CD4-positive, alpha-beta T cell (primary cell): Measurements from ENCODE around the gene KIF23. TPM values are rescaled to one million over a fixed set of nuclear protein-coding genes. Genes with fewer than 3 reads are reported as not detected.

Experiments used
- ATAC-seq: fragments of 200-7000 bp; cut with Tn5 transposase; one replicate; pipeline ENCODE4 v1.10.0; 2022; ENCODE audit warnings: mild to moderate bottlenecking; ENCODE audit not compliant: poor library complexity
- CTCF ChIA-PET: fragments of 350-600 bp; sonication (Branson Sonifier 250); formaldehyde crosslinking; loops from one replicate; lab custom pipeline; 2021; ENCODE audit warnings: antibody characterized with exemption, inconsistent platforms; lab: Charles Lee
- POLR2A ChIA-PET: fragments of 350-600 bp; sonication (Branson Sonifier 250); formaldehyde crosslinking; loops from one replicate; lab custom pipeline; 2021; ENCODE audit warnings: antibody characterized with exemption, inconsistent platforms; lab: Charles Lee
- DNase-seq, 14 experiments: peaks; one replicate each; pipeline ENCODE4 v3.0.0-alpha.2; 2013 to 2020; ENCODE audit warnings: mixed read lengths in 2 of 14
- H3K27ac ChIP-seq, 2 donors: one replicate each; pipeline versions ENCODE4 v1.5.1 to v1.7.0; 2013; ENCODE audit warnings: low read length in 2 of 2, low read depth in 1 of 2, mild to moderate bottlenecking in 1 of 2
- H3K27me3 ChIP-seq, 2 experiments: 1 replicate in 1 of 2; 2 replicates in 1 of 2; pipeline versions ENCODE4 v1.6.1 to v1.7.0; 2013; ENCODE audit warnings: low read length in 2 of 2, control low read depth in 1 of 2, mild to moderate bottlenecking in 1 of 2, moderate library complexity in 1 of 2; ENCODE audit not compliant: insufficient read depth in 2 of 2, control insufficient read depth in 1 of 2
- H3K36me3 ChIP-seq: one replicate; pipeline ENCODE4 v1.6.1; 2013; ENCODE audit warnings: low read length, control low read depth; ENCODE audit not compliant: insufficient read depth
- H3K4me1 ChIP-seq: one replicate; pipeline ENCODE4 v1.6.1; 2013; ENCODE audit warnings: low read length, control low read depth; ENCODE audit not compliant: insufficient read depth
- H3K4me3 ChIP-seq: one replicate; pipeline ENCODE4 v1.5.1; 2013; ENCODE audit warnings: mild to moderate bottlenecking, low read length, moderate library complexity
- H3K9me3 ChIP-seq, 2 experiments: 1 replicate in 1 of 2; 2 replicates in 1 of 2; pipeline versions ENCODE4 v1.6.1 to v1.7.0; 2013; ENCODE audit warnings: low read length in 2 of 2, mild to moderate bottlenecking in 2 of 2, control low read depth in 1 of 2, moderate library complexity in 1 of 2; ENCODE audit not compliant: control insufficient read depth in 1 of 2, insufficient read depth in 1 of 2
- H3K27ac Mint-ChIP-seq: one replicate; pipeline ENCODE4 v1.8.0; 2020; ENCODE audit warnings: mixed read lengths
- H3K27me3 Mint-ChIP-seq: one replicate; pipeline ENCODE4 v1.8.0; 2021; ENCODE audit warnings: mixed read lengths
- H3K36me3 Mint-ChIP-seq: one replicate; pipeline ENCODE4 v1.8.0; 2021; ENCODE audit warnings: low read depth, mixed read lengths
- H3K4me1 Mint-ChIP-seq: one replicate; pipeline ENCODE4 v1.8.0; 2021; ENCODE audit warnings: low read depth, mixed read lengths
- H3K4me3 Mint-ChIP-seq: one replicate; pipeline ENCODE4 v1.8.0; 2020; ENCODE audit warnings: mild to moderate bottlenecking, mixed read lengths
- H3K9me3 Mint-ChIP-seq: one replicate; pipeline ENCODE4 v1.8.0; 2020; ENCODE audit warnings: mixed read lengths
- CTCF ChIP-seq: fragments of 200-600 bp; IDR thresholded peaks from one replicate; pipeline ENCODE4 v1.8.0; 2022; ENCODE audit warnings: antibody characterized with exemption, mild to moderate bottlenecking
- intact Hi-C, 2 experiments: fragments of 100-400 bp; cut with DNase I in 1 of 2; cut with micrococcal nuclease in 1 of 2; formaldehyde crosslinking; loops; one replicate each; pipeline versions ENCODE4 v1.15.1 to v1.9.0; 2023 to 2025; cut with DNase I, micrococcal nuclease
- total RNA-seq, 174 experiments: library from RNA in 2 of 174; stranded (reverse) in 2 of 174; gene quantifications; one replicate each; pipeline ENCODE4 v1.2.3 and lab custom pipeline; 2021 to 2026

KIF23 gene
- total RNA-seq, 2 experiments from 2014 or later, result 0.71 to 1.1 TPM

DNA sequence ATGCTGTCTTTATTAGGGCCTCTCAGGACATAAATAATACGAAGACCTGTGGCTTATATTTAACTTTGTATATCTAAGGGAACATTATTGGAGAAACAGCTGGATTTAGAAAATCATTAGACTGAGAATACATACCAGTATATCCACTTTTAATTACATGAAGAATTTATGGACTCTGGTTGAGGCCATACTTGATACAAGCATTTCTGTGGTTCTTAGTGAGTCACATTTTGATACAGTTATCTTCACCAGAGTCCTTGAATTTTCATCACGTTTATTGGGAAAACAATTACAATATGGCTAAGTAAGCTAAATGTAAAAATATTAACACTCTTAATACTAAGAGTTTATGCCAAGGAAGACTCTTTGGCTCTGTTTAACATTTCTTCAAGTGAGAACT lies 9.9 kb downstream of the KIF23 start:
- H3K9me3 ChIP-seq, result no peaks in the 10 kb centered on the region
- H3K27me3 Mint-ChIP-seq, result peaks cover 4% of the 10 kb centered on the region
- no peaks in the 10 kb centered on the region for H3K4me1 ChIP-seq
- ChIA-PET POLR2A (no interaction called here), CTCF (interaction anchor here (0.6 to 1.1 kb wide), 2 partner anchors 15 to 29 kb away, joined by 3 read pairs; no protein-coding TSS in a partner anchor)
- no peaks in the 10 kb centered on the region for H3K27me3 ChIP-seq
- intact Hi-C loops, result no loop called here
- H3K36me3 ChIP-seq, result no peaks in the 10 kb centered on the region
- H3K4me3 Mint-ChIP-seq, result no peak overlapping the region
- H3K27ac Mint-ChIP-seq, result no peak overlapping the region
- no peak overlapping the region for H3K27ac ChIP-seq
- TF ChIP-seq CTCF, result no peak
- H3K36me3 Mint-ChIP-seq, result no peaks in the 10 kb centered on the region
- DNase-seq, result no peak
- H3K4me1 Mint-ChIP-seq, result no peaks in the 10 kb centered on the region
- no peaks in the 10 kb centered on the region for H3K9me3 Mint-ChIP-seq
- no peak overlapping the region for H3K4me3 ChIP-seq
- no peak for ATAC-seq

DNA sequence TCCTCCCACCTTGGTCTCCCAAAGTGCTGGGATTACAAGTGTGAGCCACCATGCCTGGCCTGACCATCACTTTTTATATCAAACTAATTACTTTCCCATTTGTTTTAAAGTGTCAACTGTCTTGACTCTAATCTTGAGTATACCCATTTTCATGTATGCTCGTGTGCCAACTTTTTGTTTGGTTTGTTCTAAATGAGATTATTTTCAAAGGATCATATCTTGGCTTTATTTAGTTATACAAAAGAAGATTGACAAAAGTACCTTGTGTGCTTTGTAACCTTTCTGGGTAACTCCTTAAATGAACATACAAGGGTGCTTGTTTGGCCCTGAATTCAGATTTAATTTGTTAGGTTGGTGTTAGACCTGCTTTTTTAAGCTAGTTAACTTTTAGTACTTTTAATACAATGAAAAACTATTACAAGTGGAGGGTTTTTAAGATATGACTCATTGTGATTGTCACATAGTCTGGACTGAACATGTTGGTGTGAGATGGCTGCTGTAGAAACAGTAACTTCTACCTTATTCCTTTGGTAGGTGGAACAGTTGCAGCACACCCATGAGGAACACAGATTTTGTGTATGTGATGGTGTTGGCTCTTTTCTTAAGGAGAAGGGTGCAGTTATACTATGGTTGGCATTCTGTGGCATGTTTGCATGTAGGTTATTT lies 10.7 kb downstream of the KIF23 start:
- ChIA-PET CTCF (interaction anchor here (1.1 to 1.4 kb wide), 2 partner anchors 30 to 38 kb away, joined by 3 to 5 read pairs; no protein-coding TSS in a partner anchor), POLR2A (no interaction called here)
- TF ChIP-seq CTCF, result no peak
- DNase-seq (no peak), ATAC-seq (no peak)
- H3K9me3 Mint-ChIP-seq, result no peaks in the 10 kb centered on the region
- H3K4me3 ChIP-seq, result no peak overlapping the region
- H3K4me1 ChIP-seq, result no peaks in the 10 kb centered on the region
- no peak overlapping the region for H3K27ac Mint-ChIP-seq
- no peaks in the 10 kb centered on the region for H3K27me3 ChIP-seq
- H3K36me3 ChIP-seq, result no peaks in the 10 kb centered on the region
- no peak overlapping the region for H3K4me3 Mint-ChIP-seq
- no peaks in the 10 kb centered on the region for H3K4me1 Mint-ChIP-seq
- H3K36me3 Mint-ChIP-seq, result no peaks in the 10 kb centered on the region
- no peaks in the 10 kb centered on the region for H3K27me3 Mint-ChIP-seq
- intact Hi-C loops, result no loop called here
- no peaks in the 10 kb centered on the region for H3K9me3 ChIP-seq
- H3K27ac ChIP-seq, result no peak overlapping the region

DNA sequence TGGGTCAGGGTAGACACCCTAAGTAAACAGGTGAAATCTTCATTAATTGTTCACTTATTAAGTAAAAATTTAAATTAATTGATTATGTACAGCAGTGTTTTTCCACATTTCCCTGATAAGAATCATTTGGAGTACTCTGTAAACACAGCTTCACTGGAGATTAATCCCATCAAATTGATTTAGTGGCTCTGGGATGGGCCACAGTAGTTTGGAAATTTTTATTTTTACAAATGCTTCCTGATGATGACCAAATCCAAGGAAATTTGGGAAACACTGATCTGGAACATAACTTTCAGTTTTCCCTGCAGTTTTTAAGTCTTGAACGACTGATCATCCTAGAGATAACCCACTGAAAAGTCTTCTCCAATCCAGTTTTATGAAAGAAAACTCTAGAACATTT lies 19.7 kb downstream of the KIF23 start:
- Mint-ChIP-seq H3K4me1 (no peaks in the 10 kb centered on the region), H3K27ac (no peak overlapping the region), H3K4me3 (no peak overlapping the region), H3K27me3 (no peaks in the 10 kb centered on the region), H3K36me3 (no peaks in the 10 kb centered on the region), H3K9me3 (no peaks in the 10 kb centered on the region)
- ATAC-seq, result no peak
- no peak for TF ChIP-seq CTCF
- POLR2A ChIA-PET, result interaction anchor here (0.9 kb wide), 1 partner anchor 18 kb away, joined by 3 read pairs; the partner anchor contains the start of gene RPLP1
- H3K27ac ChIP-seq, result no peak overlapping the region
- H3K27me3 ChIP-seq, result no peaks in the 10 kb centered on the region
- no peaks in the 10 kb centered on the region for H3K9me3 ChIP-seq
- H3K4me1 ChIP-seq, result no peaks in the 10 kb centered on the region
- no peak overlapping the region for H3K4me3 ChIP-seq
- intact Hi-C loops, result no loop called here
- no peaks in the 10 kb centered on the region for H3K36me3 ChIP-seq
- no peak for DNase-seq
- CTCF ChIA-PET, result interaction anchor here (0.6 kb wide), 1 partner anchor 101 kb away, joined by 4 read pairs; no protein-coding TSS in a partner anchor
